GM18520 (cell line): ENCODE data around the gene DLGAP1.

ENCODE experiments used
- ATAC-seq: cut with Tn5 transposase; IDR thresholded peaks from one replicate; pipeline ENCODE4 v1.9.1; 2021; ENCODE audit not compliant: unreplicated experiment

The DLGAP1 gene

DNA sequence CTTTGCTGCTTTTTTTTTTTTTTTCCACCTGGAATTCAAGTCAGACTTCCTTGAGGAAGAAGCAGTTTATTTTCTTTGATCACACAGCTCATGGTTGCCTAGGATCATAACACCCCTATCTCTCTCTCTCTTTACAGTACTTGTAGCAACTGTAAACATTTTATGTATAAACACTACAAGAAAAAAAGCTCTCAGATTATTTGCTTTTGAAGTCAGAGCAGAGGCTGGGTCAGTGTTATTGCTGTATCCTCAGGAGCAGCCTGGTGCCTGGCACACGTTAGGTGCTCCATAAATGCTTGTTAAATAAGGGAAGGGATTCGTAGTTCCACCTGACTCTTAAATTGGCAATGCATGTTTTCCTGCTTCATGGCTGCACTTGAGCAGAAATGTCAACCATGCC lies 783.9 kb downstream of the DLGAP1 start:
- no peak for ATAC-seq

- no peak for ATAC-seq
Observed at GRCh38 chr18:3669376-3669775, 785.7 kb downstream of the DLGAP1 start.

- no peak for ATAC-seq
Observed at GRCh38 chr18:3667255-3668137, 787.6 kb downstream of the DLGAP1 start.

DNA sequence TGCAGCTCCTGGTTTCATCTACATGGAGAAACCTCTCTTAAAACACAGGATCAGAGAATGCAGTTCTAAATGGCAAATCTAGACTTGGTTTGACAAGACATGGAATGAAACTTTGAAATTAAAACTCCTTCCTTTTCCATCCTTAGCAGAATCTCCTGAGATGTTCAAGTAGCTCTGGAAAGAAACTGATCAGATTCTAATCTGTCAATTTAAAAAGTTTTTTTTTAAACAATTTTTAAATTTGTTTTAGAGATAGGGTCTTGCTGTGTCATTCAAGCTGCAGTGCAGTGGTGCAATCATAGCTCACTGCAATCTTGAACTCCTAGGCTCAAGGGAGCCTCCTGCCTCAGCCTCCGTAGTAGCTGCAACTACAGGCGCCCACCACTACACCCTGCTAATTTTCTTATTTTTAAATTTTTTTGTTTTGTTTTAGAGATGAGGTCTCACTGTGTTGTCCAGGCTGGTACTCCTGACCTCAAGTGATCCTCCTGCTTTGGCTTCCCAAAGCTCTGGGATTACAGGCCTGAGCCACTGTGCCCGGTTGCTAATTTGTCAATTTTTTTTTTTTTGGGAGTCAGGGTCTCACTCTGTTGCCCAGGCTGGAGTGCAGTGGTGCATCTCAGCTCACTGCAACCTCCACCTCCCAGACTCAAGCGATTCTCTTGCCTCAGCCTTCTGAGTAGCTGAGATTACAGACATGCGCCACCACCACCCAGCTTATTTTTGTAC lies 788.4 kb downstream of the DLGAP1 start:
- no peak for ATAC-seq

DNA sequence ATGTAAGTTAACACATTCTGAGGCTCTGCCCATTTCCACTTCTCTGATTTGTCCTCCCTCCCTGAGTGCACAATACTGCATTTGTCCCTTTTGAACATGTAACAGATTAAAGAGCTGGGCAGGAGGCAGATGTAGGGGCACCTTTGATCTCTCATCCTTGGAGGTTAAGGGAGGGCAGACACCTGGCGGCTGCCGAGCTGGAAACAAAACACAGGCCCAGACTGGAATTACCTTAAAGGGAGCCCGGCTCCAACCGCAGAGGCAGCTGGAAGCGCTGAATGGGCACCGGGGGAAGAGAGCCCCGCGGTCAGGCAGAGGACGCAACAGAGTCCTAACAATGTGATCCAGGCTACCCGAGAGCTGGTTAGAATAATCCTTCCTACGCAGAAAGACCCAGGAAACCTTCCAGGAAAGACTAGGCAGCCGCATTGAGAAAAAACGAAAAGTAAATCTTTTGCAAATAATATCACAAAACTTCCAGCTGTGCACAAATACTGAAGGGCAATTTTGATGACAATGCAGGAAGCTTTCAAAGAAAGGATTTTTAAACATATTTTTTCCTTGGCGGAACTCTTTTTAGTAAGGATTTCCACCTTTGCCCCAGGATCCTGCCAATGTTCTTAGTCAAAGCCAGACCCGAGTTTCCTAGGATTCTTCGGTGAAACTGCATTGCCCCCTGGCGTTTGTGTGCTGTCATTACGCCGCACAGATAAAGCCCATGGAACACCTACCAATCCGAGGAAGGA lies 789.2 kb downstream of the DLGAP1 start:
- ATAC-seq: no peak

DNA sequence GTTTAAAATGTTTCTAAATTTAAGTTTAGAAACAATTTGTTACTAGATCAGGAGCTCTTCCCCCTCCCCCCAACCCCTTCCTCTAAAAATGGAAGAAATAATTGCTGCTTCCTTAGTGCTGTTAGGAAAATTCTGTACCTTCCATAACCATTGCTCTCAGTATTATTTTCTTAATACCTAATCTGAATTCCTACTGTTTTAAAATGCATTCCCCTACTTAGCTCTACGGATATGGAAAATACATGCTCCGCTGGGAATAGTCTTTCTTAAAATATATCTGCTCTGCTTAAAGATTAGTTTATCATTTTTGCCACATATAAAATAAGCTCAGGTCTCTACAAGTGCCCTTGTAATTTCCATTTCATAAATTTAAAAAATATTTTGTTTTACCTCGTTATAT lies 789.9 kb downstream of the DLGAP1 start:
- no peak for ATAC-seq

DNA sequence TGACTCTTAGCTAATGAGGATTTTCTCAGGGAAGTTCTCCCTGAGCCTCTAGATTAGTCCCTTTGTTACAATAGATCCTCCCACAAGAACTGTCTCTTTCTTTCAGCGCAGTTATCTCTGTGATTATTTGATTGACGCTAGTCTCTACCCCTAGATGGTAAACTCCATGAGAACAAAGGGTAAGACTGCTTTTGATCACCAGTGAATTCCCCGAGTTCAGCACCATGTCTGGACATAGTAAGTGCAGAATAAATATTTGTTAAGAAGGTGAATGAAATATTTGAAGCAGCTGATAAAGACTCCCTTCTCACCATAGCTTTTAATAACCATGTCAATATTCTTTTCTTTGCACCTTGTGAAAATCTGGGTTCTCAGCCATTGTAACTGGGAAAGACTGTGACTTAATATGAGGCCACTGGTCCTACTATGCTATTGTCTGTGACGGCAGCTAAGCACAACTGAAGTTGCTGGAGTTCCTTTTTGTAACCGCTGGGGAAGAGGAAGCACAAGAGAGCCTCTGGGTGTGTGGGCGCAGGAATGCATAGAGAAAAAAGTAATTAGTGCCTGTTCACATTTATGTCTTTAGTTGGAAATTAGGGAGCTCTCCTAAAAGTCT lies 790.4 kb downstream of the DLGAP1 start:
- ATAC-seq: no peak

DNA sequence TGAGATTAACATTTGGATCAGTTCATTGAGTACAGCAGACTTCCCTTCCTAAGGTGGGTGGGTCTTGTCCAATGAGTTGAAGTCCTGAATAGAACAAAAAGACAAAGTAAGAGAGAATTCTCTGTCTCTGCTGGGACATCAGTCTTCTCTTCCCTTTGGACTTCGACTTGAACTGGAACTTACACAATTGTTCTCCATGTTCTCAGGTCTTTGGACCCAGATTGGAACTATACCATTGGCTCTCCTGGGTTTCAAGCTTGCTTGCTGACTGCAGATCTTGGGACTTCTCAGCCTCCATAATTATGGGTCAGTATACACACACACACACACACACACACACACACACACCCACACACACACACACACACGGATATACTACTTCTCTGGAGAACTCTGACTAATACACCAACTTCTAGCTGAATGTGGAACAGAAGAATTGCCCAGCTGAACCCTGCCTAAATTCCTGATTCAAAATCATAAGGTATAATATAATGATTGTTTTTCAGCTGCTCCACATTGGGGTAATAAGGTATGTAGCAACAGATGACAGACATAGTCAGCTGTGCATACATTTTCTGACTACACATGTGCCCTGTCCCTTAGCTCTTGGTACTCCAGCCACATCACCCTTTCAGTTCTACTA lies 791.1 kb downstream of the DLGAP1 start:
- no peak for ATAC-seq

- no peak for ATAC-seq
Observed at GRCh38 chr18:3661989-3662388, 793.1 kb downstream of the DLGAP1 start.

GRCh38 chr18:3660739-3661515 lies 794.2 kb downstream of the DLGAP1 start:
- ATAC-seq: no peak

DNA sequence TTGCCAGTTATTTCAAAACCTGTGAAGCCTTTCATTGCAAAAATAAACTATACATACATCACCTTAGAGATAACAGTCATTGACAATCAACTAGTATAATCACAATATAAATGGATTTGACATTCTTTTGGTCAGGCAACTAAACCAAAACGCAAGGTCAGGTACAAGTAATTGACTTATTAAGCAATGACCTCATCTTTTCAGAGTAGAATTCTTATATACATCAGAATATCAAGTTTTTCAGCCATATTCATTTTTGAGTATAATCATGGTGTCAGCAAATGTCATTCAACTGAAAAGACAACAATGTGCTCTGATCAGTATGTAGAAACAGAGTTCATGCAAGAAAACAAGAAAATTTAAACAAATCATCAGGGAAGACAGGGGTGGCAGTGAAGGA lies 796.6 kb downstream of the DLGAP1 start:
- no peak for ATAC-seq

DNA sequence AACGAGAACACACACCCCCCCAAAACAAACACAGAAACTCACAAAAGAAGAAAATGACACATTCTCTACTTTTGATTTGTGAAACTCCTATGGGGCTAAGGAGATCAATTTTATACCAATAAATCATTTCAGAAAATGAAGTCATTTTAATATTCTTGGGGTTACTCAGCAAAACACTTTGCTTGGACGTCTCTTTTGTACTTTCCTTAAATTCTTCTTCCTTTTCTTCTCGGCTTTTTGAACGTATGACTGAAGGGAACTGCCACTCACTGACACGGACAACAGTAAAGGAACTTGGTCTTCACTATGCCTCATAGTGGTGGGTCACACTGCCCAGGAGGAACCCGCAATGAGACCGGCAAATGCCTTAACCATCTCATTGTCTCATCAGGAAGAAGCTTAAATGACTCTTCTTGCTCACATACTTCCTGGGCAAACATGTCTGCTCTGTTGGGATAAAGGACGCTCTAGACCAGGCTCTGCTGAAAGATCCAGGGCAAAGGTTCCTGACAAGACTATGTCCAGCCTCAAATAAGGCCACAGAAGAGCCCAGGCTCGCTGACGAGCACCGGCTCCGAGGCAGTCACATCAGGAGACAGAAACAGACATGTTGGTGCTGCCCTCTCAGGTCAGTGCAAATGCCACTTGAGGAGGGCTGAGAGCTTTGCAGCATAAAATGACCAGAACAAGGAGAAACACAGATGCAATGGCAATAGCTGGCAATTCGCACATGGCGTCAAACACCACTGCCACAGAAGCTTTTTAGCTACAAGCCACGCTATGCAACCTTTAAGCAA lies 799.7 kb downstream of the DLGAP1 start:
- no peak for ATAC-seq

DNA sequence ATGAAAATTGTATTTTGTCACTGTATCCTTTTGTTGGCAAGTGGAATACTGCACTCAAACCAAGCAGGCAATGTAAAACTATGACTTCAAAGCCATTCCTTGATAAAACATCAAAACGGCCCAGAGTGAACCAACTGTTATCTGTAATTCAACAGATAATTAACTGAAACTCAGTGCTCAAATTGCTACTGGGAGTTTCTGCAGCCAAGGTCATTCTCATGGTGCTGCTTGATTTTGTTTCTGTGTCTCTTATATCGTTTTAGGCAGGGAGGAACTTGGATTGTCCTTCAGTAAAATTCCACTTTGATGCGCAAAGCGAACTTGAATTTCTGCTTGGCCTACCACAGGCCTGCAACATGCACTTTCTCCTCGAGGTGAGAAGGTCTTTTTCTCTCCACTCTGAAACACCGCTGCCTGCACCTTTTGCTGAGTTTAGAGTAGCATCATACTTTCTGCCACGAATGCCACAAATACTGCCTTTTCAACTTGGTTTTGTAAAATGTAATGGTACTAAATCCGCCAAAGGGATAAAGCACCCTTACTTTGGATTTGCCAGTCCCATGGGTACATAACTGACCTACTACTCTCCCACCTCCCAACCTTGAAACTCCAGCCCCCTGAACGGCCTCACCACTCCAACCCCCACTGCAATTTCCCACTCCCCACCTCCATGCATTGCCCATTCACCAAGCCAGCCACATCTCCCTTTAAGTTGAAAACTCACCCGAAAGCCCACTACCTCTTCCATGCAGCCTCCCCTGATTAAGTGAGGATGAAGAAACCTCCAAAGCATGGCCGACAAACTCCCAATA lies 800.5 kb downstream of the DLGAP1 start:
- ATAC-seq: no peak

GRCh38 chr18:3653851-3654441 lies 801.2 kb downstream of the DLGAP1 start:
- no peak for ATAC-seq

DNA sequence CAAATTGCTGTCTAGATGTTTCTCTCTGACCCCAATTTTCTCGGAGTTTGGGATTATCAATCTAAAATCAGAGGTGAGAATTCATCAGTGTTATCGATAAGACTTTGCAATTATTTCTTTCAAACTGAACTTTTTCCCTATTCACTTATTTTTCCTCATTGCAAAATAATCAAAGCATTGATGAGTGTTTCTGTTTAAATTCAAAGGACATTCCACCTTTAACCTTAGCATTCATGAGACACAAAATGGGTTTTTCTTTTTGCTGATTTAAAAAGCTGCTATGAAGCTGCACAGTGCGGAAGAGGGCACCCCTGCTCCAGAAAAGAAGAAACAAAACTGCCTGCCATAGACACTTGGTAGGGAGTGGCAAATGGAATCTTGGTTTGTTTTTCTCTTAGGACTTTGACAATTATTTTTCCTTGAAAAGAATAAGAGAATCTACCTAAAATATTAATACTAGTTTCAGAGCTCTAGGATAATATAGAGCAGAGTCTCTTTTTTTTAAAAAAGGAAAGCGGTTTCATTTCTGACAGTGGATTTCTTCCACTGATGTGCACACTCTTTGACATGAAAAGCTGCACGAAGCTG lies 801.8 kb downstream of the DLGAP1 start:
- ATAC-seq: no peak

GRCh38 chr18:3652380-3653262 lies 802.5 kb downstream of the DLGAP1 start:
- no peak for ATAC-seq

GRCh38 chr18:3651266-3651665 lies 803.8 kb downstream of the DLGAP1 start:
- no peak for ATAC-seq
